Tongue (tissue), 2 donors: ENCODE measurements around the gene RTN4R. TPM values are rescaled to one million over a fixed set of nuclear protein-coding genes. Genes with fewer than 3 reads are reported as not detected.
A peak's percentile ranks its signal among the peaks of the same experiment; 100 is the strongest.

Experiments used
- DNase-seq: peaks from one replicate; pipeline ENCODE4 v3.0.0-alpha.2; 2015
- total RNA-seq: library from RNA; depleted of rRNA; stranded (reverse); fragments of >200 nt; gene quantifications from one replicate; pipeline ENCODE4 v1.2.3, GENCODE V29; 2014

The RTN4R gene
- total RNA-seq, 1 donor from 2014 or later, result 7.1 TPM

GRCh38 chr22:20229916-20230775 is 38.0 kb downstream of the RTN4R start:
- DNase-seq, result peak; percentile 57

- no peak for DNase-seq
These were observed 39.2 kb downstream of the RTN4R start for GRCh38 chr22:20228939-20229272.

GRCh38 chr22:20228055-20228938 is 39.8 kb downstream of the RTN4R start:
- DNase-seq, result peak; percentile 41

- DNase-seq, result no peak
These were observed 40.8 kb downstream of the RTN4R start for GRCh38 chr22:20227363-20227762.

GRCh38 chr22:20226760-20227350 is 41.3 kb downstream of the RTN4R start:
- DNase-seq, result no peak

- no peak for DNase-seq
These were observed 41.9 kb downstream of the RTN4R start for GRCh38 chr22:20226077-20226716.

- no peak for DNase-seq
These were observed 42.5 kb downstream of the RTN4R start for GRCh38 chr22:20225693-20225966.

GRCh38 chr22:20224917-20225692 is 43.0 kb downstream of the RTN4R start:
- no peak for DNase-seq

GRCh38 chr22:20224256-20224626 is 43.9 kb downstream of the RTN4R start:
- no peak for DNase-seq

GRCh38 chr22:20223421-20224255 is 44.5 kb downstream of the RTN4R start:
- DNase-seq, result no peak

GRCh38 chr22:20222764-20223420 is 45.2 kb downstream of the RTN4R start:
- no peak for DNase-seq

- no peak for DNase-seq
These were observed 46.4 kb downstream of the RTN4R start for GRCh38 chr22:20221421-20222340.

GRCh38 chr22:20220629-20221026 is 47.5 kb downstream of the RTN4R start:
- no peak for DNase-seq

- DNase-seq, result no peak
These were observed 48.2 kb downstream of the RTN4R start for GRCh38 chr22:20219667-20220628.

GRCh38 chr22:20218987-20219386 is 49.1 kb downstream of the RTN4R start:
- DNase-seq, result no peak

GRCh38 chr22:20218326-20218872 is 49.7 kb downstream of the RTN4R start:
- DNase-seq, result no peak

GRCh38 chr22:20217563-20217962 is 50.6 kb downstream of the RTN4R start:
- no peak for DNase-seq
